ENCODE results near the gene RETN.
A peak's percentile ranks its signal among the peaks of the same experiment; 100 is the strongest.

Gene RETN

GRCh38 chr19:7638802-7639465 lies 29.9 kb upstream of the RETN start:
- DNase-seq: no peak

GRCh38 chr19:7639863-7640348 lies 28.9 kb upstream of the RETN start:
- DNase-seq: no peak

- no peak for DNase-seq
Observed at GRCh38 chr19:7640803-7641202, 28.0 kb upstream of the RETN start.

GRCh38 chr19:7641290-7642276 lies 27.3 kb upstream of the RETN start:
- no peak for DNase-seq

GRCh38 chr19:7642295-7643030 lies 26.4 kb upstream of the RETN start:
- DNase-seq: no peak

- DNase-seq: no peak
Observed at GRCh38 chr19:7643031-7643415, 25.8 kb upstream of the RETN start.

GRCh38 chr19:7643629-7644549 lies 25.0 kb upstream of the RETN start:
- peak; percentile 25 for DNase-seq

- DNase-seq: no peak
Observed at GRCh38 chr19:7644550-7644877, 24.3 kb upstream of the RETN start.

DNA sequence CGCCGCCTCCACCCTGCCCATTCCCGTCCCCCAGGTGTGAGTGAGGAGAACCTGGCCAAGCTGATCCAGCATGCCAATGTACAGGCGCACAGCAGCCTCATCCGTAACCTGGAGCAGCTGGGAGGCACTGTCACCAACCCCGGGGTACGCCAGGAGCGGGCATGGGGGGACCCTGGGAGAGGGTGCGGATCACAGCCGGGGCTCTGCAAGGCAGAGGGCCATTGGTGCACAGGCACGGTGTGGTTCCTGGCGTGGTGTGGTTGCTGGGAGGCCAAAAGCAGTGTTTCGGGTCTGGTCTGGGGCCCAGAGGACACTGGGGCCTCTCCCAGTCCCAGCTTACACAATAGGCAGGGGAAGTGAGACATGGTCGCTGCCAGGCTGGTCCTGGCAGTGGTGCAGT lies 23.7 kb upstream of the RETN start:
- DNase-seq: peak; percentile 93

DNA sequence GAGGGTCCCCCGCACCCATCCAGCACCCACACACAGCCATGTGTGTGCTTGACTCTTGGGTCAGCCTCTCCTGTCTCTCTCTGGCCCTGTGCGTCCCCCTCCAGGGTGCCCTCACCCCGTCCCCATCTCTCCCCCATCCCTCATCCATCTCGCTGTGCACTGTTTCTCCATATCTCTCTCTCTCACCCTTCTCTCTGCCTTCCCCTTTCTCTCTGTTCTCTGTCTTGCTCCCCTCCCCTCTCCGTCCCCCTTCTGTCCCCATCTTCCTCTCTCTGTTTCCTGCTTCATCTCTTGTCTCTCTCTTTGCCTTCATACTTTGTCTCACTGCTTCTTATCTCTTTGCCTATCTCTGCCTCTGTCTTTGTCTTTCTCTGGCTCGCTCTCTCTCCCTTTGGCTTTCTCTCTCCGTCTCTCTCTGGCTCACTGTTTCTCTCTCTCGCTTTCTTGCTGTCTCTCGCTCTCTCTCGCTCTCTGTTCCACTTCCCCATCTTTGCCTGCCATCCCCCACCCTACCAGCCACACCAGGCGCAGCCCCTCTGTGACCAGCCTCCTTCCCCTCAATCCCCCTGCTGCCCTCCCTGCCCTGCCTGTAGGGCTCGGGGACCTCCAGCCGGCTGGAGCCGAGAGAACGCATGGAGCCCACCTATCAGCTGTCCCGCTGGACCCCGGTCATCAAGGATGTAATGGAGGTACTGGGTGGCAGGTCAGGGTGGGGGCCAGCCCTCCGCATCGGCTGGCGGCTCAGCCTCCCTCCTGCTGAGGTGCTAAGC lies 23.0 kb upstream of the RETN start:
- peak; percentile 81 for DNase-seq

- DNase-seq: no peak
Observed at GRCh38 chr19:7646426-7646700, 22.5 kb upstream of the RETN start.

DNA sequence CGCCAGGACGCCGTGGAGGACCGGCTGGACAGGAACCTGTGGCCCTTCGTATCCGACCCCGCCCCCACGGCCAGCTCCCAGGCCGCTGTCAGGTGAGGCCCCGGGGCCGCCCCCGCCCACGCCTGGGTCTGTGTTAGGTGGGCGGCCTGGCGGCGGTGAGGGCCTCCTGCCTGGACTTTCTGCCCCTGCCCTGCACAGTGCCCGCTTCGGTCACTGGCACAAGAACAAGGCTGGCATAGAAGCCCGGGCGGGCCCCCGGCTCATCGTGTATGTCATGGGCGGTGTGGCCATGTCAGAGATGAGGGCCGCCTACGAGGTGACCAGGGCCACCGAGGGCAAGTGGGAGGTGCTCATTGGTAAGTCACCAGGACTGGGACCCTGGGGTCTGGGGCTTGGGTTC lies 21.7 kb upstream of the RETN start:
- DNase-seq: no peak

DNA sequence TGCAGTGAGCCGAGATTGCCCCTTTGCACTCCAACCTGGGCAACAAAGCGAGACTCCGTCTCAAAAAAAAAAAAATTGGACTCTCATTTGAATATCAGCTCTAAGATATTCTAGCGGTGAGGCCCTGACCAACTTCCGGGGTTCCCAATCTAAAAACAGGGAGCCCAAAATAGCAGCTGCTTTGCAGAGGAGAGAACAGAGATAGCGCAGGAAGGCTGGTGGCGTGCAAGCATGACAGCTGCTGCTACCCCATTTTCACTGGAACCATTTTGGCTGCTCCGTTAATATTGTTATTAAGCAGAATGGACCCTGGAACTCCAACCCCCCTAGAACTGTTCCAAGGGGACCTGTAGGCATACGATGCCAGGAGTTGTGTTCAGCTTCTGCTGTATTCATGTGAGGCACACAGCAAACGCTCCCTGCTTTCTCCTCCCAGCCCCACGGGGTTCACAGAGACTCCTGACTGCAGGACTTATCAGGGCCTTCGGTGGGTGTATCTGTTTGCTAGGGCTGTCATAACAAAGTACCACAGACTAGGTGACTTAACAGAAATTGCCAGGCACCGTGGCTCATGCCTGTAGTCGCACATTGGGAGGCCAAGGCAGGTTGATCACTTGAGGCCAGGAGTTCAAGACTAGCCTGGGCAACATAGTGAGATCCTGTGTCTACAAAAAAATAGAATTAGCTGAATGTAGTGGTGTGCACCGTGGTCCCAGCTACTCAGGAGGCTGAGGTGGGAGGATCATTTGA lies 20.4 kb upstream of the RETN start:
- DNase-seq: peak; percentile 48

- no peak for DNase-seq
Observed at GRCh38 chr19:7650148-7650547, 18.7 kb upstream of the RETN start.

GRCh38 chr19:7652061-7652641 lies 16.7 kb upstream of the RETN start:
- DNase-seq: peak; percentile 100

DNA sequence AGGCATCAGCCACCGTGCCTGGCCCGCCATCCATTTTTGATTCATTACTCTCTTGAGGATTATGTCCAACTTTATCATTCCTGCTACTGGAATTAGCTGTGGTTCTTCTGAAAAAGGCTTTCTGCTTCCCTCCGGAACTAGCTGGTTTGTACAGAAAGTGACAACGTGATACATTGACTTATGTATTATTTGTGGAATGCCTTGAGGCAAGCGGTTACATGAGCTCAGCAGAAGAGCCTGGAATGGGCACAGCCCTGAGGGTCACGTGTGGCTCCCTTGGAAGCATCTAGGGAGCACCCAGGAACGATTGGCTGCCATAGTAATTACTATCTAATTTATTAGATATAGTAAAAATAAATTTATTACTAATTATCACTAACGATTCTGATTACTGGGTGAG lies 14.4 kb upstream of the RETN start:
- no peak for DNase-seq

GRCh38 chr19:7655581-7655980 lies 13.3 kb upstream of the RETN start:
- DNase-seq: peak; percentile 87

- peak; percentile 99 for DNase-seq
Observed at GRCh38 chr19:7657131-7657751, 11.6 kb upstream of the RETN start.

DNA sequence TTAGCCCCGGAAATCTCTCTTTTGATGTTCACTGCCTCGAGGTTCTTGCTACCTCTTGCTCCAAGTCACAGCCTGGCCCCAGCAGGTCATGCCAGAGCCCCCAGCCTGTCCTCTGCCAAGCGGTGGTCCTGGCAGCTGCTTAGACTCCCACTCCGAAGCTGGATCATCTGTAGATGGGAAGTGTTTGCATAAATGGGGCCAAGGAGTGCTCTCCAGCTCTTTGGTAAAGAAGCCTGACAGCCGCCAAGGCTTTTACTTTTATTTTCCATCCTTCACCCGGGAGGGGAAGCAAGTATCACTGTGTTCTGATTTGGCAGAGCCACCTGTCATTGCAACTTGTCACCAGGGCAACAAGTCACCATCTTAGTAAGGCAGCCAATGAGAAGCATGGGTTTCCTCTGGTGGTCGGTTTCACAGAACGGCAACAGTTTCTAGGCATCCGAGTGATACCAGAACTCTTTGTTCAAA lies 10.6 kb upstream of the RETN start:
- DNase-seq: peak; percentile 82

Data from MV-4-11 (cell line).